Activated T-helper 1 cell treated with anti-CD3 and anti-CD28 coated beads, Interleukin-12 subunit alpha, Interleukin-12 subunit beta, Interleukin-2, Interleukin-4 antibody, amounts not matched to agents 30 ng/mL and 10 ng/mL and 1 ng/mL, durations not matched to agents 14 hours and 24 hours and 36 hours (primary cell): ENCODE measurements around the gene NTNG1. TPM values are rescaled to one million over a fixed set of nuclear protein-coding genes. Genes with fewer than 3 reads are reported as not detected.
"Not testable (repeated sequence)": the region's sequence is repeated elsewhere in the genome, so short reads cannot be mapped to it uniquely, and the experiment has no call there.

ENCODE experiments used
- DNase-seq: peaks from one replicate; pipeline ENCODE4 v3.0.0; 2021; ENCODE audit warnings: low spot score
- H3K27ac Mint-ChIP-seq: one replicate; pipeline ENCODE4 v1.8.0; 2021; ENCODE audit warnings: mild to moderate bottlenecking, mixed read lengths
- H3K27me3 Mint-ChIP-seq: one replicate; pipeline ENCODE4 v1.8.0; 2022; ENCODE audit warnings: mild to moderate bottlenecking, moderate library complexity, mixed read lengths; ENCODE audit not compliant: insufficient read depth
- H3K36me3 Mint-ChIP-seq: one replicate; pipeline ENCODE4 v1.8.0; 2021; ENCODE audit warnings: low read depth, mixed read lengths
- H3K4me1 Mint-ChIP-seq: one replicate; pipeline ENCODE4 v1.8.0; 2021; ENCODE audit warnings: low read depth, mixed read lengths
- H3K4me3 Mint-ChIP-seq: one replicate; pipeline ENCODE4 v1.8.0; 2021; ENCODE audit warnings: mild to moderate bottlenecking, moderate library complexity, mixed read lengths
- H3K9me3 Mint-ChIP-seq: one replicate; pipeline ENCODE4 v1.8.0; 2021; ENCODE audit warnings: mixed read lengths
- intact Hi-C: fragments of 100-400 bp; cut with micrococcal nuclease; formaldehyde crosslinking; loops from one replicate; pipeline ENCODE4 v1.15.1; 2024
- total RNA-seq: library from RNA; stranded (reverse); gene quantifications from 2 replicates; pipeline ENCODE4 v1.2.3, GENCODE V29; 2022

Gene NTNG1
- total RNA-seq, 1 donor from 2014 or later = not detected

DNA sequence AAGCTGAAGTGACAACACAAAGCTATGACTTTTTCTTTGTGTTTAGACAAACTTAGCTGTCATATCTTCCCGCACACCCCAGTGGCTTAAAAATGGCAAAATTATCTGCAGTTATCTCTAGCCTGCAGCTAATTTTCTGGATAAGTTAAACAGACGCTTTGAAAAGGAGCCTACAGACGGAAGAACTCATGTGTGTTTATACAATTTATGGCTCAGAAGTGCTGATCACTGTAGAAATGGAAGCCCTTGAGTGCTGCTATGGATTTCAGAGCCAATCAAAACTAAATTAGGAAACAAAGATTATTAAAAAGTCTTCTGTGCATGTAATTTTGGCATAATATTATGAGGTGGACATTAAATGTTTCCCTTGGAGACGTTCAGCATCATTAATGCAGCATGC, 11.6 kb downstream of the NTNG1 start:
- Mint-ChIP-seq H3K27ac (no peak overlapping the region), H3K4me1 (no peaks in the 10 kb centered on the region), H3K27me3 (peaks cover 4% of the 10 kb centered on the region), H3K4me3 (no peak overlapping the region), H3K36me3 (no peaks in the 10 kb centered on the region), H3K9me3 (no peaks in the 10 kb centered on the region)
- DNase-seq = no peak
- intact Hi-C loops = no loop called here

DNA sequence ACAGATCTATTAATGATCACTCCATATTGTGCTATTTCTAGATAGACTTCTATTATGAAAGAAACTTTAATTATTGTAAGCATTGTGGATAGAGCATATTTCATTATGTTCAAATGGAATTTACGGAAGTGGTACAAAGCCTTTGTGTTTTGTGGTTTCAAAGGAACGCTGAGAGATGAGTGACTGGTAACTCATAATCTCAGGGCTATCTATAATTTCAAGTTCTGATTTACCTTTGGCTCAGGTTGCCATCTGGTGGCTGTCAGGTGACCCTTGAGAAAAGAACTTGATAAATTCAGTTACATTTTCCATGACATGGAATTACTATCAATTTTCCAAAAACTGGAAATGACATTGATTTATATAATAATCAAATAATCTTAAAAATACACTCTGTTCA, 12.2 kb downstream of the NTNG1 start:
- no peak for DNase-seq
- intact Hi-C loops = no loop called here
- Mint-ChIP-seq H3K27ac (no peak overlapping the region), H3K9me3 (no peaks in the 10 kb centered on the region), H3K4me3 (no peak overlapping the region), H3K27me3 (peaks cover 4% of the 10 kb centered on the region), H3K4me1 (no peaks in the 10 kb centered on the region), H3K36me3 (no peaks in the 10 kb centered on the region)

DNA sequence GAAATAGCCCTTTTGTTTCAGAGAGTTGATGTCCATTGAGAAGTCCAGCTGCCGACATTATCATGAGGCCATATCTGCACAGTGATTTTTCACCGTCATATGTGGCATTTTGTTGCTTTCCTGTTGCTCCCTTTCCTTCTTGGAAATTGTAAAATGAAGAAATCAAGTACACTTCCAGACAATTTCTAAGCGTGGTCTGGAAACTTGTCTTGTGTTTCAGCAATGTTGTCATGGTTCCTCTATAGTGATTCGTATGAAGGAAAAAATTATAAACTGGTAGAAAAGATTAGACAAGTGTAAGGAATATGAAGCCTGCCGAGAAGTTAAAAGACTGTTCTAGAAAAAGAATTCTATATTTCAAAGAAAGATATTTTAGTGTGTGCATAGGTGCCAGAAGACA, 17.7 kb downstream of the NTNG1 start:
- H3K4me3 Mint-ChIP-seq = no peak overlapping the region
- peaks cover 4% of the 10 kb centered on the region for H3K27me3 Mint-ChIP-seq
- no peaks in the 10 kb centered on the region for H3K9me3 Mint-ChIP-seq
- H3K27ac Mint-ChIP-seq = no peak overlapping the region
- DNase-seq = no peak
- no peaks in the 10 kb centered on the region for H3K36me3 Mint-ChIP-seq
- intact Hi-C loops = no loop called here
- H3K4me1 Mint-ChIP-seq = no peaks in the 10 kb centered on the region

GRCh38 chr1:107158991-107159390, 18.2 kb downstream of the NTNG1 start:
- no peaks in the 10 kb centered on the region for H3K4me1 Mint-ChIP-seq

DNA sequence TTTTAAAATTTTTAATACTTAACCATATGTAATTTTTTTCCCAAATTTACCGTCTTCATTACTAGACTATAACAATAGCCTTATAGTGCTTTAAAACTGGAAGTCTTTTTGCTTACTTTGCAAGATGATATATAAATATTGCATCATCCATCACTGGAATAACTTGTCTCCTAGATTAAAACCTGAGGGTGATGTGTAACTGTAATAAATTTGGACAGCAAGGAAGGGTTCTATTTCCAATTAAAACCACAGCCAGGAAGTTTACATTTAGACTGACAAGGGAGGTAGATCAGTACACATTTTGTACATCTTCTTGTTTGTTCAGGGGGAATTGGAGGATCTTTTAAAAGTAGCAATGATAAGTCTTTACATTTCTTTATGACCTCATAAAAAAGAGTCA, 21.9 kb downstream of the NTNG1 start:
- Mint-ChIP-seq H3K27ac (no peak overlapping the region), H3K27me3 (no peaks in the 10 kb centered on the region), H3K36me3 (no peaks in the 10 kb centered on the region), H3K4me3 (no peak overlapping the region), H3K9me3 (no peaks in the 10 kb centered on the region), H3K4me1 (no peaks in the 10 kb centered on the region)
- no peak for DNase-seq
- intact Hi-C loops = no loop called here

More at GRCh38 chr1:107158991-107159390, 18.2 kb downstream of the NTNG1 start:
- no peak overlapping the region for H3K27ac Mint-ChIP-seq
- H3K36me3 Mint-ChIP-seq = no peaks in the 10 kb centered on the region
- H3K9me3 Mint-ChIP-seq = no peaks in the 10 kb centered on the region
- no peak overlapping the region for H3K4me3 Mint-ChIP-seq
- intact Hi-C loops = no loop called here
- H3K27me3 Mint-ChIP-seq = peaks cover 3% of the 10 kb centered on the region
- no peak for DNase-seq

- intact Hi-C loops, H3K36me3 Mint-ChIP-seq, H3K9me3 Mint-ChIP-seq, H3K27ac Mint-ChIP-seq, H3K4me1 Mint-ChIP-seq, DNase-seq, H3K27me3 Mint-ChIP-seq, H3K4me3 Mint-ChIP-seq: not testable (repeated sequence)
Observed at GRCh38 chr1:107164901-107165300, 24.1 kb downstream of the NTNG1 start.

DNA sequence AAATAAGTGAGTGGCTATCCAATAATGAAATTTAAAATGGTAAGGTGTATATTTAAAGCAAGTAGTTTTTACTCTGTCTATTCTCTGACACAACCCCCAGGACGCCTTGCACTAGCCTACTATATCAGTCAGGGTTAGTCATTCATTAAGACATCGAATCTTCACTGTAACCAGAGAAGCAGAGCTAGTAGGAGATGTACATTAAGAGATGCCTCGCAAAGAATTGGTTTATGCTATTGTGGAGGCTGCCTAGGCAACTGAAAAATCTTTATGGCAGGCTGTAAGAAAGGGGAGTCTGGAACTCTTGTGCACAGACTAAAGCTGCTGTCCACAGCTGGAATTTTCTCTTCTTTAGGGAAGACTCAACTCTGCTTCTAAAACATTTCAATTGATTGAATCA, 28.8 kb downstream of the NTNG1 start:
- Mint-ChIP-seq H3K27ac (no peak overlapping the region), H3K4me3 (no peak overlapping the region), H3K27me3 (no peaks in the 10 kb centered on the region), H3K4me1 (no peaks in the 10 kb centered on the region), H3K36me3 (no peaks in the 10 kb centered on the region), H3K9me3 (no peaks in the 10 kb centered on the region)
- DNase-seq = no peak
- intact Hi-C loops = no loop called here

DNA sequence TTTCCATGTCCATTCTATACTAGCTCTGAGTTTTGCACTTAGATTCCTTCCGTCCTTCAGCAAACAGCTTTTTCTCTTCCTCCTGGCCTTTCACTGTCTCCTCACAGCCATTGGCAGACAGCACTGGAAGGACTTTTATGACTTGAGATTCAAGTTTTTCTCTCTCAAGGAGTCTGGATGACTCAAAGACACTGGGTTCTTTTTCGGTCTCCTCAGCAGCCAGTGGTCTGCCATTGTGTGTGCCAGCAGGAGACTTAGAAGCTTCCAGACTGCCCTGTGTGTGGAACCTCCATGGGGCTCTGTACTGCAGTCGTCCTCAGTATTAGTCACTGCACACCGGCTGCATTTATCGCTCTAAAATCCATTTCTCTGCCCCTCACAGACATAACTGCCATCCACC, 30.5 kb downstream of the NTNG1 start:
- intact Hi-C loops = no loop called here
- no peaks in the 10 kb centered on the region for H3K4me1 Mint-ChIP-seq
- H3K27me3 Mint-ChIP-seq = no peaks in the 10 kb centered on the region

DNA sequence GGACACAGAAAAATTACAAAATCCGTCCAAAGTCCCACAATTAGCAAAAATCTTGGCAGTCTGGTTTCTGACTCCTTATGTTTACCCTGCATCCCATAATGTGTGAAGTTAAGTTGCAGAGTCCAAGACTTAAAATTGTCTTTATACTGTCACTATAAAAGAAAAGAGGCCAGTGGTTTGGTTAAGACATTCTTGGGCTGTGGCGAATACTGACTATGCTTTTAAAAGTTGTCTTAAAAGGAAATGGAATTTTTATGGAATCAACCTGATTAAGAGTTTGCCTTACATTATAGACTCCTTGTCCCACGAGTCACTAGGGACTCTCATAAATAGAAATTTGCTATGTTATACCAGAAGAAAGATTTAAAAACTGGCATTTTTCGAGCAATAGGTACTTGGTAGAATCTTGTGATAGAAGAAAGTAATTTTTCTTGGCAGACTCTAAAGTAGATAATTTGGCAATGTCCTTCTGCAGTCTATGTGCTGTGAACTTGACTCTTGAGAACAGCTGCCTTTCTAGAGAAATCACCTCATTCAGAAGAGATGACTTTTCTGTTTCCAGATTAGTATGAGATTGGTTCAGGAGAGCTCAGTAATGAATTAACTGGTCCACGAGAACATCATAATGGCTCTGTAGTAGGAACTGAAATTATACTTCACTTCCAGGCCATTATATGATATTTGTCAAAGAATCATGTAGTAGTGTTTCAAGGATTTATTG, 31.8 kb downstream of the NTNG1 start:
- no peak overlapping the region for H3K4me3 Mint-ChIP-seq
- H3K27me3 Mint-ChIP-seq = no peaks in the 10 kb centered on the region
- no peaks in the 10 kb centered on the region for H3K36me3 Mint-ChIP-seq
- no peak overlapping the region for H3K27ac Mint-ChIP-seq
- intact Hi-C loops = no loop called here
- no peaks in the 10 kb centered on the region for H3K9me3 Mint-ChIP-seq
- H3K4me1 Mint-ChIP-seq = no peaks in the 10 kb centered on the region
- no peak for DNase-seq

More for the DNA sequence above, 30.5 kb downstream of the NTNG1 start:
- H3K27ac Mint-ChIP-seq = no peak overlapping the region
- DNase-seq = no peak
- H3K9me3 Mint-ChIP-seq = no peaks in the 10 kb centered on the region
- no peaks in the 10 kb centered on the region for H3K36me3 Mint-ChIP-seq
- no peak overlapping the region for H3K4me3 Mint-ChIP-seq

GRCh38 chr1:107175102-107175909, 34.5 kb downstream of the NTNG1 start:
- Mint-ChIP-seq H3K4me3 (no peak overlapping the region), H3K27ac (no peak overlapping the region), H3K4me1 (no peaks in the 10 kb centered on the region), H3K27me3 (no peaks in the 10 kb centered on the region), H3K9me3 (no peaks in the 10 kb centered on the region), H3K36me3 (no peaks in the 10 kb centered on the region)
- no peak for DNase-seq
- intact Hi-C loops = no loop called here

DNA sequence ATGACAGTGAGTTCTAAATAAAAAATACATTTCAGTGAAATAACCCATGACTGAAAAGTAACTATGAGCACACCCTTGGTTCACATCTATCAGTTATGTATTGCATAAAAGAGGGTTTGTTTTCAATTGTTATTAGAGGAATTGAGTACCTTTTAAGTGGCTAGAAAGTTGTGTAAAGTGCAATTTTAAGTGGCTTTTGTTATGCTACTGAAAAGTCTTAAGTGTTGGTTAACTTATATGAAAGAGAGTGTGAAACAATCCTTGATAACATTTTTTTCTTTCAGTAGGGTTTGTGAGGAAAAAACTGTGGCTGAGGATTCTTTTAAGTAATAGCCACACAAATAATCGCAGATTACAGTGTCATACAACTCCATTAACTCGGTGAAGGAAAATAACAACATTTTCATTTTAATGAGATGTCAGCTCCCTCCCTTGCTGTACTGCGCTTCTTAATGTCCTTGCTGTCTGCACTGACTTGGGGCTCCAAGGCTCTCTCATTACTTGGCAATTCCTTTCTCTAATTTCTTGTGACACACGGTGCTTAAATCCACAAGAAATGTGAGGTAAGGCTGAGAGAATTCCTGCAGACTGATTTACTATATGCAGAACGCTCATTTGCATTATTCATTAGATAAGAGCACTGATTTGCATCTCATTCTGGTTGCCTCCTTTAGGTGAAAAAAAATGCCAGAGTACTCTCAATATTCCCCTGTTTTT, 40.6 kb downstream of the NTNG1 start:
- no peaks in the 10 kb centered on the region for H3K36me3 Mint-ChIP-seq
- no peaks in the 10 kb centered on the region for H3K9me3 Mint-ChIP-seq
- H3K27ac Mint-ChIP-seq = no peak overlapping the region
- no peak overlapping the region for H3K4me3 Mint-ChIP-seq
- no peaks in the 10 kb centered on the region for H3K4me1 Mint-ChIP-seq
- no peaks in the 10 kb centered on the region for H3K27me3 Mint-ChIP-seq
- intact Hi-C loops = no loop called here
- no peak for DNase-seq

GRCh38 chr1:107183011-107183410, 42.2 kb downstream of the NTNG1 start:
- Mint-ChIP-seq H3K36me3 (no peaks in the 10 kb centered on the region), H3K4me1 (no peaks in the 10 kb centered on the region), H3K27ac (no peak overlapping the region), H3K9me3 (no peaks in the 10 kb centered on the region), H3K4me3 (no peak overlapping the region), H3K27me3 (no peaks in the 10 kb centered on the region)
- intact Hi-C loops = no loop called here
- DNase-seq = no peak

GRCh38 chr1:107184888-107185287, 44.0 kb downstream of the NTNG1 start:
- H3K4me3 Mint-ChIP-seq = no peak overlapping the region

More at GRCh38 chr1:107184888-107185287, 44.0 kb downstream of the NTNG1 start:
- Mint-ChIP-seq H3K36me3 (no peaks in the 10 kb centered on the region), H3K4me1 (no peaks in the 10 kb centered on the region), H3K9me3 (no peaks in the 10 kb centered on the region), H3K27ac (no peak overlapping the region), H3K27me3 (no peaks in the 10 kb centered on the region)
- intact Hi-C loops = no loop called here
- no peak for DNase-seq
